ENCODE measurements around the gene AURKAIP1. TPM values are rescaled to one million over a fixed set of nuclear protein-coding genes. Genes with fewer than 3 reads are reported as not detected.

Gene AURKAIP1
- total and polyA plus RNA-seq, 2 of the 13 experiments (the other 11 are each of a cell fraction or from before 2014, with no cell fraction given) = 69.5 to 175 TPM

GRCh38 chr1:1325288-1326074 lies 49.5 kb downstream of the AURKAIP1 start:
- 0% methylated on average over 3 of the region's 16 CpGs for WGBS (ENCODE audit: low lambda C conversion rate)
- FAIRE-seq (no peak), ATAC-seq (peak; percentile 10), DNase-seq (ENCODE audit: low spot score) (no peak)
- Histone ChIP-seq H3K79me2 (ENCODE audit: insufficient read depth, low read length) (peaks cover 45% of the 10 kb centered on the region), H3K4me1 (ENCODE audit: insufficient read depth, low read length) (peaks cover 30% of the 10 kb centered on the region), H3K9me3 (ENCODE audit: low read length) (no peaks in the 10 kb centered on the region), H4K20me1 (ENCODE audit: insufficient read depth, low read length) (peaks cover 5% of the 10 kb centered on the region; the same call in 1 of the 2 replicates), H3K36me3 (replicated peaks in 1 of 2; ENCODE audit: control insufficient read depth in 1 of 2, insufficient read depth in 2 of 2, low read length in 2 of 2) (peaks cover 3 to 5% of the 10 kb centered on the region in 2 experiments; a peak in 2 of 5 replicates), H3K4me3 (replicated peaks in 1 of 3; ENCODE audit: insufficient read depth in 1 of 3, low read depth in 2 of 3, low read length in 3 of 3) (peak overlapping the region; percentile 68 to 96 (median 95)), H3K4me2 (ENCODE audit: low read depth, low read length) (peak overlapping the region; percentile 98), H2AFZ (ENCODE audit: low read length) (no peak overlapping the region), H3K27me3 (ENCODE audit: control insufficient read depth in 1 of 2, insufficient read depth in 2 of 2, low read length in 2 of 2) (no peaks in the 10 kb centered on the region), H3K9ac (ENCODE audit: insufficient read depth, low read depth, low read length) (peak overlapping the region; percentile 90), H3K27ac (ENCODE audit: extremely low read length, insufficient read depth, low read length) (peak overlapping the region; percentile 77)
- in situ Hi-C loops (cut with HindIII; ENCODE audit: extremely low pct_ligation_motif_present, low pct_unique_long_range_greater_than_20kb) (no loop called here), intact Hi-C loops (cut with micrococcal nuclease; ENCODE audit: unreplicated experiment) (loop anchor here (2.0 kb wide), 1 partner anchor 19 kb away; no protein-coding TSS in a partner anchor)
- CTCF ChIA-PET (ENCODE audit: low intra/inter-chr PET ratio, low total read pairs) = no interaction called here
- BruUV-seq (replicated peaks) = no TSS peak
- POLR2A ChIA-PET = interaction anchor here (1.0 to 1.4 kb wide), 4 partner anchors 10 to 46 kb away, joined by 3 to 4 read pairs (median 3); no protein-coding TSS in a partner anchor
- TF ChIP-seq USF2 (IDR thresholded peaks at IDR 0.05; ENCODE audit: low read depth, low read length) (no peak), USF2 (CRISPR knock-in tag; IDR thresholded peaks at IDR 0.05; ENCODE audit: borderline replicate concordance) (no peak), ZNF761 (CRISPR knock-in tag; conservative IDR thresholded peaks at IDR 0.05) (0 out of 2 replicates have a peak, but pooled peaks have one; percentile 30), ATF7-NPFF (CRISPR knock-in tag; IDR thresholded peaks at IDR 0.05; ENCODE audit: low read depth) (0 out of 2 replicates have a peak, but pooled peaks have one; percentile 0), DNMT3B (CRISPR knock-in tag; conservative IDR thresholded peaks at IDR 0.05) (no peak), IRF2 (CRISPR knock-in tag; IDR thresholded peaks at IDR 0.05) (no peak; the same call in 1 of the 2 replicates), JDP2 (CRISPR knock-in tag; IDR thresholded peaks at IDR 0.05; ENCODE audit: borderline replicate concordance) (no peak), NFKBIZ (CRISPR knock-in tag; IDR thresholded peaks at IDR 0.05) (no peak), ZNF770 (CRISPR knock-in tag; IDR thresholded peaks at IDR 0.05) (no peak), KLF12 (CRISPR knock-in tag; IDR thresholded peaks at IDR 0.05; ENCODE audit: borderline replicate concordance) (no peak)
- TF ChIP-seq, protein P1, sequence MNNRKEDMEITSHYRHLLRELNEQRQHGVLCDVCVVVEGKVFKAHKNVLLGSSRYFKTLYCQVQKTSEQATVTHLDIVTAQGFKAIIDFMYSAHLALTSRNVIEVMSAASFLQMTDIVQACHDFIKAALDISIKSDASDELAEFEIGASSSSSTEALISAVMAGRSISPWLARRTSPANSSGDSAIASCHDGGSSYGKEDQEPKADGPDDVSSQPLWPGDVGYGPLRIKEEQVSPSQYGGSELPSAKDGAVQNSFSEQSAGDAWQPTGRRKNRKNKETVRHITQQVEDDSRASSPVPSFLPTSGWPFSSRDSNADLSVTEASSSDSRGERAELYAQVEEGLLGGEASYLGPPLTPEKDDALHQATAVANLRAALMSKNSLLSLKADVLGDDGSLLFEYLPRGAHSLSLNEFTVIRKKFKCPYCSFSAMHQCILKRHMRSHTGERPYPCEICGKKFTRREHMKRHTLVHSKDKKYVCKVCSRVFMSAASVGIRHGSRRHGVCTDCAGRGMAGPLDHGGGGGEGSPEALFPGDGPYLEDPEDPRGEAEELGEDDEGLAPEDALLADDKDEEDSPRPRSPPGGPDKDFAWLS (CRISPR knock-in tag; IDR thresholded peaks at IDR 0.05; ENCODE audit: borderline replicate concordance) = no peak
- TF ChIP-seq, protein P2, sequence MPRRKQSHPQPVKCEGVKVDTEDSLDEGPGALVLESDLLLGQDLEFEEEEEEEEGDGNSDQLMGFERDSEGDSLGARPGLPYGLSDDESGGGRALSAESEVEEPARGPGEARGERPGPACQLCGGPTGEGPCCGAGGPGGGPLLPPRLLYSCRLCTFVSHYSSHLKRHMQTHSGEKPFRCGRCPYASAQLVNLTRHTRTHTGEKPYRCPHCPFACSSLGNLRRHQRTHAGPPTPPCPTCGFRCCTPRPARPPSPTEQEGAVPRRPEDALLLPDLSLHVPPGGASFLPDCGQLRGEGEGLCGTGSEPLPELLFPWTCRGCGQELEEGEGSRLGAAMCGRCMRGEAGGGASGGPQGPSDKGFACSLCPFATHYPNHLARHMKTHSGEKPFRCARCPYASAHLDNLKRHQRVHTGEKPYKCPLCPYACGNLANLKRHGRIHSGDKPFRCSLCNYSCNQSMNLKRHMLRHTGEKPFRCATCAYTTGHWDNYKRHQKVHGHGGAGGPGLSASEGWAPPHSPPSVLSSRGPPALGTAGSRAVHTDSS (CRISPR knock-in tag; conservative IDR thresholded peaks at IDR 0.05) = no peak
- TF ChIP-seq, protein P3, sequence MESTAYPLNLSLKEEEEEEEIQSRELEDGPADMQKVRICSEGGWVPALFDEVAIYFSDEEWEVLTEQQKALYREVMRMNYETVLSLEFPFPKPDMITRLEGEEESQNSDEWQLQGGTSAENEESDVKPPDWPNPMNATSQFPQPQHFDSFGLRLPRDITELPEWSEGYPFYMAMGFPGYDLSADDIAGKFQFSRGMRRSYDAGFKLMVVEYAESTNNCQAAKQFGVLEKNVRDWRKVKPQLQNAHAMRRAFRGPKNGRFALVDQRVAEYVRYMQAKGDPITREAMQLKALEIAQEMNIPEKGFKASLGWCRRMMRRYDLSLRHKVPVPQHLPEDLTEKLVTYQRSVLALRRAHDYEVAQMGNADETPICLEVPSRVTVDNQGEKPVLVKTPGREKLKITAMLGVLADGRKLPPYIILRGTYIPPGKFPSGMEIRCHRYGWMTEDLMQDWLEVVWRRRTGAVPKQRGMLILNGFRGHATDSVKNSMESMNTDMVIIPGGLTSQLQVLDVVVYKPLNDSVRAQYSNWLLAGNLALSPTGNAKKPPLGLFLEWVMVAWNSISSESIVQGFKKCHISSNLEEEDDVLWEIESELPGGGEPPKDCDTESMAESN (CRISPR knock-in tag; conservative IDR thresholded peaks at IDR 0.05) = peak; percentile 65; the same call in 1 of the 2 replicates
